RCC 7860 (cell line): ENCODE data around the gene H6PD.

Experiments used
- DNase-seq: peaks from one replicate; pipeline ENCODE4 v3.0.0-alpha.2; 2015; ENCODE audit warnings: low spot score
- FAIRE-seq: peaks from 2 replicates; lab custom pipeline; 2012; peaks lifted over from hg19 to GRCh38; lab: Jason Lieb, UNC

Gene H6PD

DNA sequence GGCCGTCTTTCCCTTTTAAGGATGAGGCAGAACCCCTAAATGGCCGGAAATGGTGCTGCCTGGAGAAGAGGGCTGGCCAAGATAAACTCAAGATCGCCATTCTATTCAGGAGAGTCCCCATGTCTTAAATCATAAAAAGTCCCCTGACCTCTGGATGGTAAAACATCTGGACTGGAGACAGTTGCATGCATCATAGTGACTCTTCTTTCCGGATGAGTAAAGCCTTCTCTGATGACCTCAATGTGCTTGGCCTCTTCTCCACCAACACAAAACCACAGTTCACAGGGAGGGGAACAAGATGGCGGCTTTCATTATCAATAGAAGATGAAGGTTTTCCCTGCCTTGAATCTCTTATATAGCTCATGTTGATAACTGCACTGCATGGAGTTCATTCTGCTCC lies 27.5 kb upstream of the H6PD start:
- DNase-seq (peak; percentile 62), FAIRE-seq (no peak)

DNA sequence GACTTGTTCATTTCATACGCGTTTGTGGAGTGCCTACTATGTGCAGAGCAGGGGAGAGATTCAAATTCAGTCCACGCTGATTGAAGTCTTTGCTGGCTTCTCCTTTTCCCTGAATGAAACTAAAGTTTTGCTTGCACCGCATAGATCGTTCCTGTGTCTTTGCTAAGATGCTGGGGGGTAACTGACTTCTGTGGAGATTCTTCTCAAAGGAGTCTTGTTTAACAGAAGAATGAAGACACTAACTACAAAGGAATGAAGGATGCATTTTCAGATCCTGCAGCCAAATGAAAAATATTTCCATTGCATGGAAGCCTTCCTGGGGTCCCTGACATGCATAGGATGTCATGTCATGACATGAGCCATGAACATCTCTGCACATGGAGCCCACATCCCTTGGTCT lies 26.9 kb upstream of the H6PD start:
- no peak for DNase-seq
- no peak for FAIRE-seq

DNA sequence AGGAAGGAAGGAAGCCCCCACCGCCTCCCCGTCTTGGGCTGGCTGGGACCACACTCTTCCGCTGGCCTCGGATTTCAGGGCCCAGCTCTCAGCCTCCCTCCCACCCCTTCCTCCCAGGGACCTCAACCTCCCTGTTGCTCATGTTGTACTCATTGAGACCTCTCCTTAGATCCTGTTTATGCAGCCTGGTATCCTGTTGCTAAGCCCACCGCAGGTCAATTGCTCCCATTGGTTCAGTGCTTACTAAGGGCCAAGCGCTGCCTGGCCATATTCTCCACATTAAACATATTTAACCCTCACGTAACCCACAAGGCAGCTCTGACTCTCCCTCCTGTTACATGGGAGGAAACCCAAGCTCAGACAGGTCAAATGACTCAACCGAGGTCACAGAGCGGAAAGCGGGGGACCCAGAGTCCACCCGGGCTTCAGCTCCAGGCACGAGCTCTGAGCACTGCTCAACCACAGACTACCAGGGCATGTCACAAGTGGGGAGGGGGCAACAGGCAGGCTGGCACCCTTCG lies 23.2 kb upstream of the H6PD start:
- FAIRE-seq, result peak; percentile 56
- DNase-seq, result peak; percentile 85

DNA sequence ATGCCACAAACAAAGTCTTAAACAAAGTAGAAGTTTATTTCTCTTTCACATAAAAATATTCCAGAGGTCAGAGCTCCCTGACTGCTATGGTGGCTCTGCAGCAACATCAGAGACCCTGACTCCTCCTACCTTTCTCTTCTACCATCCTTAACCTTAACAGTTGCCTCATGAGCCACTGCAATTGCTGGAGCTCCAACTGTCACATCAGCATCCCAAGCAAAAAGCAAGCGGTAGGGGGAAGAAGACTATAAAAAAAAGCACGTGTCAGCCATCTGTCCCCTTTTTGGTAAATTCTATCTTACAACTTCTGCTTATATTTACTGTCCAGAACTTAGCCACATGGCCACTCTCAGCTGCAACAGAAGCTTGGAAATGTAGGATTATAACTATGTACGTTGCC lies 21.8 kb upstream of the H6PD start:
- no peak for DNase-seq
- FAIRE-seq, result no peak

DNA sequence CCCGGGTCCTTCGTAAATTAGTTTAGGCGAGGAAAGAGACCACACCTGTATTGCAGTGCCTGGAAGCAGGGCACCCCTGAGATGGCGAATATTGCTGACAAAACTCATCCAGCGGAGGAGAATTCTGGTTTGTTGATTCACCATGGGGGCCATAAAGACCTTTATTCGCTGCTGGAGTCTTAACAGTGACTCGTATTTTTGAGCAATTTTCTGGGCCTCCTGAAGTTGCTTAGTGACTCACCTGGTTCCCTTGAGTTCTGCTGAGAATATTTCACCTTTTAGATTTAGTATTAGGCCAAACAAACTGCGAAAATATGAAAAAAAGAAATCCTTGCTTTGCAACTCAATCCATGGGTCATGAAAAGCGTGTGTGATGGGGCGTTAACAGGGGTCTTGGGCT lies 20.6 kb upstream of the H6PD start:
- DNase-seq (peak; percentile 9), FAIRE-seq (no peak)

DNA sequence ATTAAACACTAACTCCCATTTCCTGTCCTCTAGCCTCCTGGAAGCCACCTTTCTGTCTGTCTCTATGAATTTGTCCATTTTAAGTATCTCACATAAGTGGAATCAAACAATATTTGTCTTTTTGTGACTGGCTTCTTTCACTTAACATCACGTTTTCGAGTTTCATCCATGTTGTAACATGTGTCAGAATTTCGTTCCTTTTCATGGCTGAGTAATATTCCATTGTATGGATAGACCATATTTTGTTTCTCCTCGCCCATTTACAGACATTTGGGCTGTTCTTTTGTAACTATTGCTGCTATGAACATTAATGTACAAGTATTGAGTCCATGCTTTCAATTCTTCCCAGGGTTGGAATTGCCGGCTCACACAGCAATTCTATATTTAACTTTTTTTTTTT lies 15.7 kb upstream of the H6PD start:
- no peak for FAIRE-seq
- DNase-seq, result no peak

DNA sequence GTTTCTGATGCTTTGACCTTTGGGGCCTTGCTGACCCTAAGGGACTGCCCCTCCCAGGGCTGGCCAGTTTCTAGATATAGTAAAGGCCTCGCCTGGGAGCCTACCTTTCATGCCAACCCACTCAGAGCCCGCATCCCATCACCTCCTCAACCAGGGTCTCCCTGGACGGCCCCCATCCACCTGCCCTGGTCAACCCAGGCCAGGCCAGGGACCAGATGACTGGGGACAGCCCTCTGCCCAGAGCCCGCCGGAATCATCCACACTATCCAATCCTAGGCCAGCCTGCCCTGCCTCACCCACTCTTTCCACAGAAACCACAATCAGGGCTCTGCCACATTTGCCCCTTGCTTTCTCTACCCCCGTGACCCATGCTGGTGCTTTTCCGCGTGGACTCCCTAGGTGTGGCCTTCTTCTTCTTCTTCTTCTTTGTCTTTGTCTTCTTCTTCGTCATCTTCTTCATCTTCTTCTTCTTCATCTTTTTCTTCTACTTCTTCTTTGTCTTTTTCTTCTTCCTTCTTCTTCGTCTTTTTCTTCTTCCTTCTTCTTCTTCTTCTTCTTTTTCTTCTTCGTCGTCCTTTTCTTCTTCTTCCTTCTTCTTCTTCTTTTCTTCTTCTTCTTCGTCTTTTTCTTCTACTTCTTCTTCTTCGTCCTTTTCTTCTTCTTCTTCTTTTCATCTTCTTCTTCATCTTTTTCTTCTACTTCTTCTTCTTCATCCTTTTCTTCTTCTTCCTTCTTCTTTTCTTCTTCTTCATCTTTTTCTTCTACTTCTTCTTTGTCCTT lies 11.5 kb upstream of the H6PD start:
- DNase-seq, result no peak
- no peak for FAIRE-seq

DNA sequence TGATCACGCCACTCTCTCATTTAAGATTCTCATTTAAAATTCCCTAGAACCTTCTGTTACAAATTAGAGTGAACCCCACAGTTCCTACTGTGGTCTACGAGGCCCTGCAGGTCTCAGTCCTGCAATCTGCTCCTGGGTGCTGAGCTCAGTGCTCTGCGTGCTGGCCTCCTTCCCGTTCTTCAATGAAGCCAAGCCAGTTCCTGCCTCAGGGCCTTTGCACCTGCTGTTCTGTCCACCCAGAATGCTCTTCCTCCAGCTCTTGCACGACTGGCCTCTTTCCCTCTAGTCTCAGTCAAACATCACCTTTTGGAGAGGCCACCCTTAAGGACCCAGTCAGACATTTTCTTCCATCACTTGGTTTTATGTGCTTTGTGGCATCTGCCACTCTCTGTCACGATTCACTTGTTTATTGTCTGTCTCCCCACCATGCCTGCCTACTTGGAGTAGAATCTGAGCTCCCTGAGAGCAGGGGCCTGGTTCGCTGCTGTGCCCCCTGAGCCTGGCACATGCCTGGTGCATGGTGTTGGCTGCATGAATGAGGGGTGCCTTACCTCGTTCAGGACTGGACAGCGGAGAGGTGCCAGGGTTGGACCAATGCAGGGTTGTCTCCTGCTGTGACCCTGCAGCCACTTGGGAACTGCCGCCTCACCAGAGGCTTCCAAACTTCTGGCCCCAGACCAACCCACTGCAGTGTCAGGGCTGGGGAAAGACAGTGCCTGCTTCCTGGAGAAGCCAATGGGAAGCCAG lies 9.7 kb upstream of the H6PD start:
- FAIRE-seq (no peak), DNase-seq (no peak)

DNA sequence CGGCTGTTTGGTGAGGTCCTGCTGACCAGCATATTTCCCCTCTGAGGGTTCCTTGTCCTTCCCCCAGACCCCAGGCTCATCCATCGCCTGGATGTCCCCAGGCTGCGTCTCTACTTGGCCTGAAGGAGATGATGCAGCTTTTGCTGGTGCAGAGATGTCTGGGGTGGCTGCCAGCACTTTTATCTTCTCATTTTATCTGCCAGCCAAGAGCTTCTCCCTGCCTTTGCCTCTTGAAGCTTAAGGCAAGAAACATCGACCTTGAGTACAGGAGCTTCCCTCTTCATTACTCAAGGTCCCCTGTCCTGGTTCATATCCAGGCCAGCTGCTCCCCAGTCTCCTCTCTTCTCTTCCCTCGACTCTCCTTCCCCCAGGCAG lies 9.2 kb upstream of the H6PD start:
- DNase-seq, result no peak
- no peak for FAIRE-seq

DNA sequence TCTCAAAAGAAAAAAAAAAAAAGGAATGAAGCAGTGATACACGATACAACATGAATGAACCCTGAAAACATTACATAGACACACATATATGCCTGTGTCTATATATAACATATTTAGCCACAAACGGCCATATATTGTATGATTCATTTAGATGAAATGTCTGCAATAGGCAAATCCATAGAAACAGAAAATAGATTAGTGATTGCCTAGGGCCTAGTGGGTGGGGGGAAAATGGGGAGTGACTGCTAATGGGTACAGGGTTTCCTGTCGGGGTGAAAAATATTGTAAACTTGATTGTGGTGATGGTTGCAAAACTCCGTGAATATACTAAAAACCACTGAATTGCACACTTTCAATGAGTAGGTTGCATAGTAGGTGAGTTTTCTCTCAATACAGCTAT lies 6.0 kb upstream of the H6PD start:
- DNase-seq (no peak), FAIRE-seq (no peak)

DNA sequence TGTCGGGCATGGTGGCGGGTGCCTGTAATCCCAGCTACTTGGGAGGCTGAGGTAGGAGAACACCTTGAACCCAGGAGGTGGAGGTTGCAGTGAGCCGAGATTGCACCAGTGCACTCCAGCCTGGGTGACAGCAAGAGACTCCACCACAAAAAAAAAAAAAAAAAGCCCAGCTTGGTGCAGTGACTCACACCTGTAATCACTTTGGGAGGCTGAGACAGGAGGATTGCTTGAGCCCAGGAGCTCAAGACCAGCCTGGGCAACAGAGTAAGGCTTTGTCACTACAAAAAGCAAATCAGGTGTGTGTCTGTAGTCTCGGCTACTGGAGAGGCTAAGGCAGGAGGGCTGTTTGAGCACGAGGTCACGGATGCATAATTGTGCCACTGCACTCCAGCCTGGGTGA lies 5.0 kb upstream of the H6PD start:
- DNase-seq (no peak), FAIRE-seq (no peak)

DNA sequence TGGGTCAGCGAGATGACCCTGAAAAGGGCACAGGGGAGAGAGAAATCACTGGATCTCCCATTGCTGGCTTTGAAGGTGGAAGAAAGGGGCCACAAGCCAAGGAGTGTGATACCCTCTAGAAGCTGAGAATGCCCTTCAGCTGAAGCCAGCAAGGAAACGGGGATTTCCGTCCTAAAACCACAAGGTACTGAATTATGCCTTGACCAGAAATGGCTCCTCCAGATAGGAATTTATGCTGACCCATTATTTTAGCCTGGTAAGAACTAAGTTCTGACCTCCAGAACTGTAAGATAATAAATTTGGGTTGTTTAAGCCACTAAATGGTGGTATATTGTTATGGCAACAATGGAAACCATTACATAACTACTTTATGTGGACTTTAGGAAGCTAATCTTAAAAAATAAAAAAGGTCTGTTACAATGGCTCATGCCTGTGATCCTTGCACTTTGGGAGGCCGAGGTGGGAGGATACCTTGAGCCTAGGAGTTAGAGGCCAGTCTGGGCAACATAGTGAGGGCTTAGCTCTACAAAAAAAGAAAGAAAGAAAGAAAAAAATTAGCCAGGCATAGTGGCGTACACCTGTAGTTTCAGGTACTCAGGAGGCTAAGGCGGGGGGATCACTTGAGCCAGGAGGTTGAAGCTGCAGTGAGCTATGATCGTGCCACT lies 3.6 kb upstream of the H6PD start:
- FAIRE-seq (no peak), DNase-seq (peak; percentile 34)

DNA sequence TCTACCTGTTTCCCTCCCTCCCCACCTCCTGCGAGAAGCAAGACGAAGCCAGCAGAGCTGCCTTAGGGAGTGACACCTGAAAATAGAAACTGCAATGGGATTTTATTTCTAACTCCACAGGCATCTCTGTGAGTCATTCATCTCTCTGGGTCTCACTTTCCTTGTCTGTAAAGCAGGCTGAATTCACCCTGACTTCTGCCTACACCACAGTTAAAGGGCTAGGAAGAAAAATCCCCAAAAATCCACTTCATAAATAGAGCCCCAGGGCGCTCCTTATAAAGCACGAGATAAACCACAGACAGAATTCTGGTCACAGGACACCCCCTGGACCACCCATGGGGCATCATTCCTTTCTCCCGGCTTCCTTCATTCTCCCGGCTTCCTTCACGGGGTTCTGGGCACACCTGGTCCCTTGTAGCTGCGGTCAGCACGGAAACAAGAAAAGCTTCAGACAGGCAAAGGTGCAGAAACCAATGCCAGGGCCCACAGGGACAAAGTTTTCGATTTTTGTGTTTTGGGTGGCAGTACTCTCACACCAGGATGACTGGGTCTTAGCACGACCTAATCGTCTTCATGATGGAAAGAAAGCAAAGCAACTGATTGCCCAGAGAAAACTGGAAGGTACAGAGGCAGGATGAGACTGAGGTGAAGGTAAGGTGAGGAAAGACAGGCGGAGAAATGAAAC lies 2.8 kb upstream of the H6PD start:
- DNase-seq (peak; percentile 58), FAIRE-seq (peak; percentile 38)

DNA sequence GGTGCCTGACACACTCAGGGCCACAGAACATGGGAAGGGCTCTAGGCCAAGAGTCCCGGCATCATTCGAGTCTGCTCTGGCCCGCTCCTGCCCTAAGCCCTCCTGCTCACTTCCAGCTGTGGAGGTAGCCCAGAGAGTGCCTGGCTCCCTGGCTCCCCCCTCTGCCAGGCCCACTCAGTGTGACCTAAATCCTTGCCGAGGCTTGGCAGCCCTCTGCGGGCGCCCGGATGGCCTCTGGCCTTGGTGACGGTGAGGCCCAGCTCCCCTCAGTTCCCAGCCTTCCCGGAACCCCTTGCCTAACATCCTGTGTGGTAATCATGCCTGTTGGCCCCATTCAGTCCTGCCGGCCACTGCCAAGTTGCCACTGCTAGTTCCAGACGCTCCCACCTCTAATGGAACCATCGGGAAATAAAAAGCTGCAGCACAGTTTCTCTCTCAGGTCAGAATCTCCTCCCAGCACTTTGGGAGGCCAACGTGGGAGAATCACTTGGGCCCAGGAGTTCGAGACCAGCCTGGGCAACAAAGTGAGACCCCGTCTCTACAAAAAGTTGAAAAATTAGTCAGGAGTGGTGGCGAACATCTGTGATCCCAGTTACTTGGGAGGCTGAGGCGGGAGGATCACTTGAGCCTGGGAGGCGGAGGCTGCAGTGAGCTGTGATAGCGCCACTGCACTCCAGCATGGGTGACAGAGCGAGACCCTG lies 1.2 kb upstream of the H6PD start:
- FAIRE-seq (no peak), DNase-seq (no peak)

DNA sequence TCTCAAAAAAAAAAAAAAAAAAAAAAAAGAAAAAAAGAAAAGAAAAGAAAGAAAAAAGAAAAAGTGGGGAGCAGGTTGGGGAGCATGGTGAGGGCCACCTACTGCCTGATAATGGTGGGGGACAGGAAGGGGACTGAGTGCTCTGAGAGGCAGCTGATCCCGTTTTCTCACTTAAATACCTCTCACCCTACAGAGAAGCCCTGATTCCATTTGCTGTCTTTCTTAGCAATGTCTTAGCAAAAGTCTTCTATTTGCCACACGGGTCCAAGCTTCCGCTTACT lies 692 bp upstream of the H6PD start:
- no peak for FAIRE-seq
- DNase-seq, result no peak

DNA sequence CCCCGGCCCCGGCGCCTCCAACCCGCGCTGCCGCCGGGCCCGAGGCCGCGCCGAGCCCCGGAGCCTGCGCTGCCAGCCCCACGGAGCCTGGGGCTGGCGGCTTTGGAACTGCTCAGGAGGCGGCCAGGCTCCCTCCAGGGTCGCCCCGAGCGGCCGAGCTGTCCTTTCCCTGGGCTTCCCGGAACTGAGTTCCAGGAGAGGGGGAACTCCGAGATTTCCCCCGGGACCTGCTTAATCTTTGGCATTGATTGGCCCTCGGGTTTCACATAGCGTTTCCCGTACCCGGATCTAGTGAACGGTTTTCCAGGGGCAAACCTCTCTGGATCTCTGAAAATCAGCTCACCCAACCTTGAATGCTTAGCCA lies 504 bp downstream of the H6PD start:
- no peak for FAIRE-seq
- peak; percentile 31 for DNase-seq

DNA sequence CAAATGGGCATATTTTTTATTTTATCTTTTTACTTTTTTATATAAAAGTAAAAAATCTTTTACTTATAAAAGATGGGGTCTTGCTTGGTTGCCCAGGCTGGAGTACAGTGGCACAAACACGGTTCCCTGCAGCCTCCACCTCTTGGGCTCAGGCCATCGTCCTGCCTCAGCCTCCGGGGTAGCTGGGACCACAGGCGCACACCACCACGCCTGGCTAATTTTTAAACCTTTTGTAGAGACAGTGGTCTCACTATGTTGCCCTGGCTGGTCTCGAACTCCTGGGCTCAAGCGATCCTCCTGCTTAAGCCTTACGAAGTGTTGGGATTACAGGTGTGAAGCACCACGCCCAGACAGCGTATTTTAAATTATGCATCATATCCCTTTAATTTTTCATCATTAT lies 986 bp downstream of the H6PD start:
- no peak for DNase-seq
- FAIRE-seq, result no peak

DNA sequence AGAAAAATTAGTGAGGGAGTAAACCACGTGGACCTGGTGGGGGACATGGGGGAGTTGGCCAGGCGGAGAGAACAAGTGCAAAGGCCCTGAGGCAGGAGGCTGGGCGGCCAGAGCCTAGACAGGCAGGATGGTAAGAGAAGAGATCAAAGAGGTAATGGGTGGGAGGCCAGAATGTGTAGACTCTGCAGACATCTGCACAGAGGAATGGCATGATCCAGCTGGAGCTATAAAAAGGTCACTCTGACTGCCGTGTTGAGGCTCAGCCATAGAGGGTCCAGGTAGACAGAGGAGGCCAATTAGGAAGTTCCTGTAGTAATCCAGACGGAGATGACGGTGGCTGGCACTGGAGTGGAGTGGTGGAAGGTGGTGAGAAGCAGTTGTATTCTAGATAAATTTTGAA lies 3.6 kb downstream of the H6PD start:
- DNase-seq, result no peak
- FAIRE-seq, result no peak

DNA sequence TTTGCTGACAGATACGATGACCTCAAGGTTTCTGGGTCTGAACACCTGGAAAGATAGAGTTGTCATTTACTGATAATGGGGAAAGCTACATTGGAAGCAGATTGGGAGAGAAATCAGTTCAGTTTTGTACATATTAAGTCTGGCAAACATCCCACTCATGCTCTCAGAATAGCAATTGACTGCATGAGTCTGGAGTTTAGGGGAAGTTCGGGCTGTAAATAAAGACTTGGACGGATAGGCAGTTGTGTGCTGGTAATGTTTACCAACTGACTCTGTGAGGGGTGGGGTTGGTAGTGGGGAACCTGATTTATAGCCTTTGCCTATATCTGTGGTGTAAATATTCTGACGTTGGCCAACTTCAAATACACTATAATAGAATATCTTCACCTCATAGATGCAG lies 4.0 kb downstream of the H6PD start:
- no peak for FAIRE-seq

DNA sequence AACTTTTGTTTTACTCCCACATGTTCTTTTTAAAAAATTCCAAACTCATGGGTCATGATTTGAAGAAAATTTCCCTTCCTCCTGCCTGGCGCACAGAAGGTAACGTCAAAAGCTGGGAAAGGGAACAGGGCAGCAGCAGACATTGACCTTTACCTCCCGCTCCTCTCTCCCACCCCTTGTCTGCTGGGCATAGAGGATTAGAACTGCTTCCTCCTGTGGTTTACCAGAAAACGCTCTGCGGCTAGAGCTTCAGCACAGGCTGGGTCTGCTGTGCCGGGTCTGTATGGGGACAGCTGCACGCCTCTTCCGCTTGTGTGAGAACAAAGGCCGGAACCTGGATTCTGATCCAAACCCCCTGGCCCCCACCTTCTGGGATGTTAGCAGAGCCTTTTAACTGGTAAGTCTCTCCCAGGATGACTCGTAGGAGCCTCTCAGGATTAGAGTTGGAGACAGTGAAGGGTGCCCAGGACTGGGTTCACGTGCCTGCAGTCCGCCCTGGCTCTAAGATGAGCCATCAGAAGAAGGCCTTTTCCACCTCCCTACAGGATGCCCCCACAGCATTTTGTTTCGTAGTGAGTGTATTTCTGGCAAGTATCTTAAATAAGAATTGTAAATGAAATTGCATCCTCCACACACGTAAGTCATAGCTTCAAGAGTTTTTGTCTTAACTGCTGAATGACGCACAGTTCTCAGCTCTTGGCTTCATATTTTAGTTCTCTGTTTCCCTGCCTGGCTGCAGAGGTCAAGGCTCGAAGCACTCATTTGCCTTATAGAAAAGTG lies 5.2 kb downstream of the H6PD start:
- DNase-seq, result peak; percentile 29
- FAIRE-seq, result no peak

More for the DNA sequence above, 4.0 kb downstream of the H6PD start:
- DNase-seq, result no peak
